Measurements from ENCODE around the gene KLK1. TPM values are rescaled to one million over a fixed set of nuclear protein-coding genes. Genes with fewer than 3 reads are reported as not detected.
"Not testable (repeated sequence)": the region's sequence is repeated elsewhere in the genome, so short reads cannot be mapped to it uniquely, and the experiment has no call there.

The KLK1 gene
- total RNA-seq, 3 donors from 2014 or later = 0.33 to 0.44 TPM; not detected in 1

- H3K4me1 ChIP-seq = no peaks in the 10 kb centered on the region
- intact Hi-C loops (cut with DNase I; ENCODE audit: low total_unique reads) = no loop called here
- TF ChIP-seq POLR2AphosphoS5 (IDR thresholded peaks at IDR 0.05) (no peak), POLR2A (IDR thresholded peaks at IDR 0.05) (no peak), CTCF (IDR thresholded peaks at IDR 0.05) (no peak)
- no peaks in the 10 kb centered on the region for H3K9me3 ChIP-seq
- DNase-seq (ENCODE audit: low spot score in 2 of 2) = no peak
- H3K27ac ChIP-seq = no peak overlapping the region
- no peaks in the 10 kb centered on the region for H3K36me3 ChIP-seq
- peaks cover 0 to 61% of the 10 kb centered on the region in 2 donors for H3K27me3 ChIP-seq
- H3K4me3 ChIP-seq = peak overlapping the region in 2 of 3 donors; percentile 41 to 60
These were observed 5.4 kb downstream of the KLK1 start for GRCh38 chr19:50817941-50818858.

- intact Hi-C loops (cut with DNase I; ENCODE audit: low total_unique reads) = no loop called here
- peaks cover 0 to 37% of the 10 kb centered on the region in 2 donors for H3K27me3 ChIP-seq
- TF ChIP-seq CTCF (IDR thresholded peaks at IDR 0.05) (no peak), POLR2A (IDR thresholded peaks at IDR 0.05) (no peak), POLR2AphosphoS5 (IDR thresholded peaks at IDR 0.05) (no peak)
These were observed 8.1 kb downstream of the KLK1 start for GRCh38 chr19:50815439-50815838.

GRCh38 chr19:50814883-50815282, 8.7 kb downstream of the KLK1 start:
- no peak overlapping the region for H3K4me3 ChIP-seq
- intact Hi-C loops (cut with DNase I; ENCODE audit: low total_unique reads) = no loop called here
- DNase-seq (ENCODE audit: low spot score in 2 of 2) = no peak
- H3K27me3 ChIP-seq = peaks cover 0 to 31% of the 10 kb centered on the region in 2 donors
- no peaks in the 10 kb centered on the region for H3K36me3 ChIP-seq
- TF ChIP-seq POLR2A (IDR thresholded peaks at IDR 0.05) (no peak), CTCF (IDR thresholded peaks at IDR 0.05) (no peak), POLR2AphosphoS5 (IDR thresholded peaks at IDR 0.05) (no peak)
- no peaks in the 10 kb centered on the region for H3K9me3 ChIP-seq
- H3K27ac ChIP-seq = no peak overlapping the region
- no peaks in the 10 kb centered on the region for H3K4me1 ChIP-seq

More at GRCh38 chr19:50815439-50815838, 8.1 kb downstream of the KLK1 start:
- no peak overlapping the region for H3K4me3 ChIP-seq
- H3K36me3 ChIP-seq = no peaks in the 10 kb centered on the region
- no peaks in the 10 kb centered on the region for H3K9me3 ChIP-seq
- no peaks in the 10 kb centered on the region for H3K4me1 ChIP-seq
- DNase-seq (ENCODE audit: low spot score in 2 of 2) = no peak
- H3K27ac ChIP-seq = no peak overlapping the region

- Histone ChIP-seq H3K9me3 (no peaks in the 10 kb centered on the region), H3K4me1 (no peaks in the 10 kb centered on the region), H3K4me3 (no peak overlapping the region), H3K36me3 (no peaks in the 10 kb centered on the region), H3K27me3 (peaks cover 0 to 11% of the 10 kb centered on the region in 2 donors), H3K27ac (no peak overlapping the region)
- TF ChIP-seq POLR2AphosphoS5 (IDR thresholded peaks at IDR 0.05) = no peak
- DNase-seq (ENCODE audit: low spot score in 2 of 2) = no peak
- intact Hi-C loops (cut with DNase I; ENCODE audit: low total_unique reads) = no loop called here
These were observed 11.1 kb downstream of the KLK1 start for GRCh38 chr19:50812474-50812873.

- H3K4me3 ChIP-seq; H3K36me3 ChIP-seq; H3K9me3 ChIP-seq; intact Hi-C loops (cut with DNase I; ENCODE audit: low total_unique reads); H3K4me1 ChIP-seq; H3K27me3 ChIP-seq; H3K27ac ChIP-seq; DNase-seq (ENCODE audit: low spot score in 2 of 2): not testable (repeated sequence)
These were observed 11.9 kb downstream of the KLK1 start for GRCh38 chr19:50811622-50812238.

- Histone ChIP-seq H3K27me3 (no peaks in the 10 kb centered on the region), H3K36me3 (no peaks in the 10 kb centered on the region), H3K27ac (no peak overlapping the region), H3K4me3 (no peak overlapping the region), H3K9me3 (no peaks in the 10 kb centered on the region), H3K4me1 (no peaks in the 10 kb centered on the region)
- intact Hi-C loops (cut with DNase I; ENCODE audit: low total_unique reads) = no loop called here
- TF ChIP-seq CTCF (IDR thresholded peaks at IDR 0.05) (no peak), POLR2AphosphoS5 (IDR thresholded peaks at IDR 0.05) (no peak), POLR2A (IDR thresholded peaks at IDR 0.05) (no peak)
- DNase-seq (ENCODE audit: low spot score in 2 of 2) = no peak
These were observed 14.7 kb downstream of the KLK1 start for GRCh38 chr19:50808856-50809255.

Measured in breast epithelium (tissue), 4 donors.